ENCODE data around the gene ZNF263. TPM values are rescaled to one million over a fixed set of nuclear protein-coding genes. Genes with fewer than 3 reads are reported as not detected.

Gene ZNF263
- total and polyA plus RNA-seq, 2 experiments from 2014 or later = 18.8 to 45.7 TPM

DNA sequence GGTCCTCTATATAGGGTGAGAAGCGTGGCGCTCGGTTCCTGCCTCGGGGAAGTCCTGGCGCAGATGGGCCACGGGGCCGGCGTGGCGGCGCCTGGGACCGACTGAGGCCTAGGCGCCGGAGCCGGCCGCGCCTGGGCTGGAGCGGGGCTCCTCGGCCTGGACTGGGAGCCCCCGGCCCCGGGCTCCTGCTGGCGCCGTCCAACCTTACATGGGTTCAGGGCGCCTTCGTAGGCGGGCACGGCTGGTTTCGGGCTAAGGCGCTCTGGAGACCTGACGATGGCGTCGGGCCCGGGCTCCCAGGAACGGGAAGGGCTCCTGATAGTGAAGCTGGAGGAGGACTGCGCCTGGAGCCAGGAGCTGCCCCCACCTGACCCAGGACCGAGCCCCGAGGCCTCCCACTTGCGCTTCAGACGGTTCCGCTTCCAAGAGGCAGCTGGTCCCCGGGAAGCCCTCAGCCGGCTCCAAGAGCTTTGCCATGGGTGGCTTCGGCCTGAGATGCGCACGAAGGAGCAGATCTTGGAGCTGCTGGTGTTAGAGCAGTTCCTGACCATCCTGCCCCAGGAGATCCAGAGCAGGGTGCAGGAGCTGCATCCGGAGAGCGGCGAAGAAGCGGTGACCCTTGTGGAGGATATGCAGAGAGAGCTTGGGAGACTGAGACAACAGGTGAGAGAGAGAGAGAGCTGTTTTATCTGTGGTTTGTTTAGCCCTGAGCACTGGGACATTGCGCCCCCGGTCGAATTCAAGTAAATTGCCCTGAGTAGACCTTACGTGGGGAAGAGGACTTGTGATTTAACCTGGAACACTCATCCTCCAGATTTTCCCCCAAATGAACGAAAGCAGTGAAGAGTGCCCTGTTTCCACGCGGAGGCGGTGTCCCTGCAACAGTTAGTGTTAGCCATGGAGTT is 504 bp downstream of the ZNF263 start:
- Histone ChIP-seq H3K4me1 (ENCODE audit: low read depth) (peaks cover 10% of the 10 kb centered on the region), H3K9me3 (ENCODE audit: low read depth) (no peaks in the 10 kb centered on the region), H3K4me3 (peak overlapping the region; percentile 90), H3K27me3 (no peaks in the 10 kb centered on the region), H3K36me3 (no peaks in the 10 kb centered on the region), H3K27ac (peak overlapping the region; percentile 98)
- DNase-seq (ENCODE audit: low read depth in 1 of 2, low spot score in 1 of 2) = no peak
- TF ChIP-seq, protein P1, sequence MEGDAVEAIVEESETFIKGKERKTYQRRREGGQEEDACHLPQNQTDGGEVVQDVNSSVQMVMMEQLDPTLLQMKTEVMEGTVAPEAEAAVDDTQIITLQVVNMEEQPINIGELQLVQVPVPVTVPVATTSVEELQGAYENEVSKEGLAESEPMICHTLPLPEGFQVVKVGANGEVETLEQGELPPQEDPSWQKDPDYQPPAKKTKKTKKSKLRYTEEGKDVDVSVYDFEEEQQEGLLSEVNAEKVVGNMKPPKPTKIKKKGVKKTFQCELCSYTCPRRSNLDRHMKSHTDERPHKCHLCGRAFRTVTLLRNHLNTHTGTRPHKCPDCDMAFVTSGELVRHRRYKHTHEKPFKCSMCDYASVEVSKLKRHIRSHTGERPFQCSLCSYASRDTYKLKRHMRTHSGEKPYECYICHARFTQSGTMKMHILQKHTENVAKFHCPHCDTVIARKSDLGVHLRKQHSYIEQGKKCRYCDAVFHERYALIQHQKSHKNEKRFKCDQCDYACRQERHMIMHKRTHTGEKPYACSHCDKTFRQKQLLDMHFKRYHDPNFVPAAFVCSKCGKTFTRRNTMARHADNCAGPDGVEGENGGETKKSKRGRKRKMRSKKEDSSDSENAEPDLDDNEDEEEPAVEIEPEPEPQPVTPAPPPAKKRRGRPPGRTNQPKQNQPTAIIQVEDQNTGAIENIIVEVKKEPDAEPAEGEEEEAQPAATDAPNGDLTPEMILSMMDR (IDR thresholded peaks at IDR 0.05; ENCODE audit: low read depth, low read length) = no peak

DNA sequence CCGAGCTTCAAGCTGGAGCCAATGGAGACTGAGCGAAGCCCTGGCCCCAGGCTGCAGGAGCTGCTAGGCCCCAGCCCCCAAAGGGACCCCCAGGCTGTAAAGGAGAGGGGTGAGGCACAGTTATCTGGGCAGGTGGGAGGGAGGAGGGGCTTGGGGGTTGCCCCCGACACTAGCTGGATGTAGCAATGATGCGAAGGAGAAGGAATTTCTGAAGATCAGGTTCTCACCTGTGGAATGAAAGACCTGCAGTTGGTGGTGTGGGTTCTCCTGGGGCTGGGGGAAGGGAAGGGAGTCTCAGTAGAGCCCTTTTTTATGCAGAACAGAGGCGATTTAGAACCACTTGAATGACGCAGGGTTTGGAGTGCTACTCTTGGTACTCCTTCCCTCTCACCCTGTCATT is 1.8 kb downstream of the ZNF263 start:
- H3K36me3 ChIP-seq = peaks cover 13% of the 10 kb centered on the region
- TF ChIP-seq, protein P1 (IDR thresholded peaks at IDR 0.05; ENCODE audit: low read depth, low read length) = no peak
- no peaks in the 10 kb centered on the region for H3K9me3 ChIP-seq (ENCODE audit: low read depth)

DNA sequence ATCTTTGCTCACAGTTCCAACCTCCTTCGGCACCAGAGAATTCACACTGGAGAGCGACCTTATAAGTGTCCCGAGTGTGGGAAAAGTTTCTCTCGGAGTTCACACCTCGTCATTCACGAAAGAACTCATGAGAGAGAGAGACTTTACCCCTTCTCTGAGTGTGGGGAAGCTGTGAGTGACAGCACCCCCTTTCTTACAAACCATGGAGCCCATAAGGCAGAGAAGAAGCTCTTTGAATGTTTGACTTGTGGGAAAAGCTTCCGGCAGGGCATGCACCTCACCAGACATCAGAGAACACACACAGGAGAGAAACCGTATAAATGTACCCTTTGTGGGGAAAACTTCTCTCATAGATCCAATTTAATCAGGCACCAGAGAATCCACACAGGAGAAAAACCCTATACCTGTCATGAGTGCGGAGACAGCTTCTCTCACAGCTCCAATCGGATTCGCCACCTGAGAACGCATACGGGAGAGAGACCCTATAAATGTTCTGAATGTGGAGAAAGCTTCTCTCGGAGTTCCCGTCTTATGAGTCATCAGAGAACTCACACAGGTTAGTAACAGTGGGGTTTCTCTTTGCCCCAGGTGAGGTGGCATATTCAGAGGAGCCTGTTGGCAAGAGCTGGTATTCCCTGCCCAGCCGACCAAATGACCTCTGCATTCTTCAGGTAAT is 6.8 kb downstream of the ZNF263 start:
- no peak overlapping the region for H3K4me3 ChIP-seq
- peaks cover 25% of the 10 kb centered on the region for H3K36me3 ChIP-seq
- TF ChIP-seq, protein P1 (IDR thresholded peaks at IDR 0.05; ENCODE audit: low read depth, low read length) = no peak
- H3K27ac ChIP-seq = no peak overlapping the region
- H3K4me1 ChIP-seq (ENCODE audit: low read depth) = peaks cover under 1% of the 10 kb centered on the region
- no peak for DNase-seq (ENCODE audit: low read depth in 1 of 2, low spot score in 1 of 2)
- no peaks in the 10 kb centered on the region for H3K9me3 ChIP-seq (ENCODE audit: low read depth)
- no peaks in the 10 kb centered on the region for H3K27me3 ChIP-seq

More for the DNA sequence above, 1.8 kb downstream of the ZNF263 start:
- no peak for DNase-seq (ENCODE audit: low read depth in 1 of 2, low spot score in 1 of 2)
- Histone ChIP-seq H3K27ac (no peak overlapping the region), H3K27me3 (no peaks in the 10 kb centered on the region), H3K4me3 (peak overlapping the region; percentile 90), H3K4me1 (ENCODE audit: low read depth) (peaks cover 10% of the 10 kb centered on the region)

DNA sequence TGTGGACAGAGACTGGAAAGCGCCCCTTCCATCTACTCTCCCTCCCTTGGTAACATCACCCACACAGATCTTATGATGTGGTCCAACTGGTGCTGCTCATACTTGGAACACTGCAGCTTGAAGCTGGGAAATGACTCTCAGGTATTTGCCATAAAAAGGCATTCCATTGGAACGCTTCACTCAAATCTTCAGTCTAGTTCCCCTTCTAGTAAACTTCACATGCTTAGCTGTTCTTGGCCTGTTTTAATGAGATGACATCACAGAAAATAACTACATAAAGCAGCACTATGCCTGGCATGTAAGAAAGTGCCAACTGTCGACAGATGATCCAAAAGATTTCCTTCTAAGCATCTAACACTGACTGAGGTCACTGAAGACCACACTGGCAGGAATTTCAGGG is 9.3 kb downstream of the ZNF263 start:
- H3K4me3 ChIP-seq = no peak overlapping the region
- H3K36me3 ChIP-seq = peaks cover 25% of the 10 kb centered on the region
- H3K27ac ChIP-seq = no peak overlapping the region
- no peaks in the 10 kb centered on the region for H3K9me3 ChIP-seq (ENCODE audit: low read depth)
- TF ChIP-seq, protein P1 (IDR thresholded peaks at IDR 0.05; ENCODE audit: low read depth, low read length) = no peak
- H3K4me1 ChIP-seq (ENCODE audit: low read depth) = no peaks in the 10 kb centered on the region
- no peaks in the 10 kb centered on the region for H3K27me3 ChIP-seq
- DNase-seq (ENCODE audit: low read depth in 1 of 2, low spot score in 1 of 2) = no peak

DNA sequence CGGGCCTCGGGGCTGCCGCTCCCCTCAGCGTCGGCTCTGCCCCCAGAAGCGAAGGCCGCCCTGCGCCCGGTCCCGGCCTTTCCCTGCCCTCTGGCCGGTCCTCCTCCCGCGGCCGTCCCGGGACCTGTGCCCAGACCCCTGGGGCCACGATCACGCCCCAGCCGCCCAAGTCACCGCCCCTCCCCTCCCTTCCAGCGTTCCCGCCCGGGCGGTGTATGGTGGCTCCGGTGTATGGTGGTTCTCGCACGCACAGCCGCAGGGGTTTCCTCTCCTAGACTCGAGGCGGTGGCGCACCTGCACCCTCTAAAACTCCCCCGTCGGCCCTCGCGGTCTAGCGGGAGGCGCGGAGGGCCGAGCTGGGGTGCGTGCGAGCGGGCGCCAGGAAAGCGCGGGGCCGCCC is 11.9 kb downstream of the ZNF263 start:
- TF ChIP-seq, protein P1 (IDR thresholded peaks at IDR 0.05; ENCODE audit: low read depth, low read length) = no peak
- Histone ChIP-seq H3K4me1 (ENCODE audit: low read depth) (no peaks in the 10 kb centered on the region), H3K36me3 (peaks cover 11% of the 10 kb centered on the region), H3K27ac (no peak overlapping the region), H3K27me3 (no peaks in the 10 kb centered on the region), H3K4me3 (no peak overlapping the region), H3K9me3 (ENCODE audit: low read depth) (no peaks in the 10 kb centered on the region)
- no peak for DNase-seq (ENCODE audit: low read depth in 1 of 2, low spot score in 1 of 2)

Data from cardiac muscle cell (in vitro differentiated cells and primary cell).